Mesothelial cell of epicardium (in vitro differentiated cells): ENCODE data around the gene SLC10A6. TPM values are rescaled to one million over a fixed set of nuclear protein-coding genes. Genes with fewer than 3 reads are reported as not detected.

ENCODE experiments used
- DNase-seq, 2 experiments: peaks; one replicate each; pipeline ENCODE4 v3.0.0; 2021; ENCODE audit warnings: low spot score in 2 of 2; ENCODE audit not compliant: unreplicated experiment in 2 of 2
- H3K27ac Mint-ChIP-seq: 2 replicates; pipeline ENCODE4 v1.8.0; 2021; ENCODE audit warnings: mixed read lengths
- H3K27me3 Mint-ChIP-seq: 2 replicates; pipeline ENCODE4 v1.8.0; 2021; ENCODE audit warnings: low read depth, mixed read lengths
- H3K36me3 Mint-ChIP-seq: 2 replicates; pipeline ENCODE4 v1.8.0; 2021; ENCODE audit warnings: mixed read lengths
- H3K4me1 Mint-ChIP-seq: 2 replicates; pipeline ENCODE4 v1.8.0; 2021; ENCODE audit warnings: mixed read lengths
- H3K4me3 Mint-ChIP-seq: 2 replicates; pipeline ENCODE4 v1.8.0; 2021; ENCODE audit warnings: mild to moderate bottlenecking, moderate library complexity, mixed read lengths
- H3K9me3 Mint-ChIP-seq: 2 replicates; pipeline ENCODE4 v1.8.0; 2021; ENCODE audit warnings: mixed read lengths
- CTCF ChIP-seq: fragments of 200-600 bp; sonication (generic); IDR thresholded peaks from one replicate; pipeline ENCODE4 v1.5.0; 2021; ENCODE audit warnings: antibody characterized with exemption; ENCODE audit not compliant: unreplicated experiment
- total RNA-seq: library from RNA; stranded (reverse); gene quantifications from 3 replicates; pipeline ENCODE4 v1.2.1, GENCODE V29; 2021

The SLC10A6 gene
- total RNA-seq, 1 donor from 2014 or later: not detected

- Mint-ChIP-seq H3K27ac (no peak overlapping the region), H3K36me3 (no peaks in the 10 kb centered on the region), H3K9me3 (no peaks in the 10 kb centered on the region), H3K4me1 (peaks cover 9% of the 10 kb centered on the region), H3K27me3 (no peaks in the 10 kb centered on the region), H3K4me3 (no peak overlapping the region)
- DNase-seq: no peak
- no peak for TF ChIP-seq CTCF
Measured at GRCh38 chr4:86834901-86835300, 14.3 kb downstream of the SLC10A6 start.

GRCh38 chr4:86833615-86834014 lies 15.6 kb downstream of the SLC10A6 start:
- Mint-ChIP-seq H3K4me1 (peaks cover 9% of the 10 kb centered on the region), H3K9me3 (peaks cover 3% of the 10 kb centered on the region), H3K27ac (no peak overlapping the region), H3K27me3 (no peaks in the 10 kb centered on the region), H3K36me3 (no peaks in the 10 kb centered on the region), H3K4me3 (no peak overlapping the region)
- DNase-seq: no peak
- TF ChIP-seq CTCF: no peak

- Mint-ChIP-seq H3K4me3 (no peak overlapping the region), H3K9me3 (peaks cover 5% of the 10 kb centered on the region), H3K36me3 (no peaks in the 10 kb centered on the region), H3K27ac (no peak overlapping the region), H3K4me1 (peaks cover 9% of the 10 kb centered on the region), H3K27me3 (no peaks in the 10 kb centered on the region)
- no peak for DNase-seq
- TF ChIP-seq CTCF: no peak
Measured at GRCh38 chr4:86831262-86832130, 17.7 kb downstream of the SLC10A6 start.

DNA sequence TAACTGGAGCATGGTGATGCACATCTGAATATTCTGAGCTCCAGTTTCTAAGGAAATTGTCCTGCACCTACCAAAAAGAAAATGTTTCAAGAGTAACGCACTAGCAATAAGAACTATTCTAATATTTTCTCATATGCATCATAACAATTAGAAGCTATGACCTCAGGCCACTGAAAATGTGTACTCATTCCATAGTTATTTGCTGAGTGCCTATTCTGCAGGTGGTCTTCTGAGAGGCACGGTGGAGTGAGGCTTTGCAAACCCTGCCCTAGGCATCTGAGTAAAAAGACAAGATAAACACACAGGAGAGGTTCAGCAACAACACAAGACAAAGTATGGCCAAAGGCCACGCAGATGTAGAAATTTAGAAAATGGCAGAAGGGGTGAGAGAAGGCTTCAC lies 23.7 kb downstream of the SLC10A6 start:
- no peaks in the 10 kb centered on the region for H3K36me3 Mint-ChIP-seq
- H3K4me3 Mint-ChIP-seq: no peak overlapping the region
- no peaks in the 10 kb centered on the region for H3K27me3 Mint-ChIP-seq
- peaks cover 5% of the 10 kb centered on the region for H3K9me3 Mint-ChIP-seq
- no peak for TF ChIP-seq CTCF
- H3K4me1 Mint-ChIP-seq: no peaks in the 10 kb centered on the region
- no peak for DNase-seq
- no peak overlapping the region for H3K27ac Mint-ChIP-seq

DNA sequence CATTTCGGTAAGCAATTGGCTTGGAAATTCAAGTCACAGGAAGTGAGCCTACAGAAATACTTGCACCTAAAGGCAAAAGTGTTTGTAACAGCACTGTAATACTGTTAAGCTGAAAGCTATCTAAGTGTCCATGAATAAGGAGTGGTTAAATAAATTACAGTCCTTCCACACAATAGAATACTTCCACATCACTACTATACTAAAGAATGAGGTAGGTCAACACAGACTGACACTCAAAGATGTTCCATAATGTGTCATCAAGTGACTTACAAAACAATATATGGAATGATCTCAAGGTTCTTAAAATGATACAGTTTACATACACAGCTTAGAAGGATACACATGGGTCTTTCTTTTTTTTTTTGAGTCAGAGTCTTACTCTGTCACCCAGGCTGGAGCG lies 27.0 kb downstream of the SLC10A6 start:
- DNase-seq: no peak
- Mint-ChIP-seq H3K27ac (no peak overlapping the region), H3K4me3 (no peak overlapping the region), H3K9me3 (no peaks in the 10 kb centered on the region), H3K27me3 (no peaks in the 10 kb centered on the region), H3K36me3 (peaks cover 4% of the 10 kb centered on the region), H3K4me1 (no peaks in the 10 kb centered on the region)
- TF ChIP-seq CTCF: no peak
